SU-DHL-6 (cell line): ENCODE data around the gene GFOD1.

Experiments used
- CTCF ChIP-seq: fragments of 200-600 bp; sonication (generic); IDR thresholded peaks from one replicate; pipeline ENCODE4 v1.5.1; 2017; ENCODE audit warnings: antibody characterized with exemption, mild to moderate bottlenecking, low read length, moderate library complexity; ENCODE audit not compliant: insufficient read depth, poor library complexity, severe bottlenecking
- EZH2phosphoT487 ChIP-seq: fragments of 200-600 bp; sonication (generic), shearing (Covaris generic); conservative IDR thresholded peaks from 2 replicates; pipeline ENCODE4 v1.6.1; 2018; ENCODE audit warnings: mild to moderate bottlenecking, antibody characterized with exemption, low read length, moderate library complexity, mixed read lengths

GRCh38 chr6:13488015-13488895 is 855 bp upstream of the GFOD1 start:
- TF ChIP-seq CTCF: no peak
- TF ChIP-seq EZH2phosphoT487: no peak
